HG03066 (cell line): ENCODE measurements around the gene EPHB1.

Source experiments
- ATAC-seq: cut with Tn5 transposase; IDR thresholded peaks from one replicate; pipeline ENCODE4 v1.9.1; 2021; ENCODE audit warnings: low read depth; ENCODE audit not compliant: unreplicated experiment

EPHB1 gene

GRCh38 chr3:134901461-134901860 is 106.4 kb downstream of the EPHB1 start:
- ATAC-seq: no peak

GRCh38 chr3:134903837-134904236 is 108.8 kb downstream of the EPHB1 start:
- ATAC-seq: peak; percentile 42

GRCh38 chr3:134904241-134904771 is 109.2 kb downstream of the EPHB1 start:
- peak; percentile 94 for ATAC-seq

- no peak for ATAC-seq
These were observed 110.0 kb downstream of the EPHB1 start for GRCh38 chr3:134904776-134905646.

DNA sequence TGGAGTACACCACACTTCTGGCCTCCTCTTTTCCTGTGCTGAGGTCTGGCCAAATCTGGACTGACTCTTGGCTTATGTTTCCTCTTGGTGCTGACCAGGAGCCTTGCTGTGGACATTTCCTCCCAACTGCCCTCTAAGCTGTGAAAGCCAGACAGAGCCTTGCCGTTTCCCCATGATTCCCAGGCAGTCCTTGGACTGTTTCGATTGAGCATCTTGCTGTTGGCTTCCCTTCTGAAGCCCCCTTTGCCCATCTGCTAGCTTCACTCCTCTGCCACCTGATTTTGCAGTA is 110.5 kb downstream of the EPHB1 start:
- ATAC-seq: no peak

DNA sequence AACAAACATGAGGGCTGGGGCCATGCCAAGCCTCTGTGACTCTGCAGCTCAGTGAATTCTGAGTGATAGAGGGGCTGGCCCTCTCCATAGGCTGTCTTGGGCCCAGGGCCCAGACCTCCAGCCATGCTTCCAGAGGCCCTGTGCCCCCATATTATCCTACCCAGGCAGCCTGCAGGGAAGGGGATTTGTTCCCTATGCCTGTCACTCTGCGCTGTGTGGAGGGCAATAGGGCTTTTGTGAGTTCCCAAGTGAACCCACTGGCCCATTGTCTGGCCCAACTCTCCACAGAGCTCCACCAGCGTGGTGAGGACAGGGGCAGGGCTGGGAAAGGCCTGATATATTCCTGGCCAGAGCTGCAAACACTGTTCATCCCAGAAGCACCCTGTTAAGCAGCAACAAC is 113.2 kb downstream of the EPHB1 start:
- no peak for ATAC-seq

- ATAC-seq: no peak
These were observed 115.0 kb downstream of the EPHB1 start for GRCh38 chr3:134910026-134910425.

DNA sequence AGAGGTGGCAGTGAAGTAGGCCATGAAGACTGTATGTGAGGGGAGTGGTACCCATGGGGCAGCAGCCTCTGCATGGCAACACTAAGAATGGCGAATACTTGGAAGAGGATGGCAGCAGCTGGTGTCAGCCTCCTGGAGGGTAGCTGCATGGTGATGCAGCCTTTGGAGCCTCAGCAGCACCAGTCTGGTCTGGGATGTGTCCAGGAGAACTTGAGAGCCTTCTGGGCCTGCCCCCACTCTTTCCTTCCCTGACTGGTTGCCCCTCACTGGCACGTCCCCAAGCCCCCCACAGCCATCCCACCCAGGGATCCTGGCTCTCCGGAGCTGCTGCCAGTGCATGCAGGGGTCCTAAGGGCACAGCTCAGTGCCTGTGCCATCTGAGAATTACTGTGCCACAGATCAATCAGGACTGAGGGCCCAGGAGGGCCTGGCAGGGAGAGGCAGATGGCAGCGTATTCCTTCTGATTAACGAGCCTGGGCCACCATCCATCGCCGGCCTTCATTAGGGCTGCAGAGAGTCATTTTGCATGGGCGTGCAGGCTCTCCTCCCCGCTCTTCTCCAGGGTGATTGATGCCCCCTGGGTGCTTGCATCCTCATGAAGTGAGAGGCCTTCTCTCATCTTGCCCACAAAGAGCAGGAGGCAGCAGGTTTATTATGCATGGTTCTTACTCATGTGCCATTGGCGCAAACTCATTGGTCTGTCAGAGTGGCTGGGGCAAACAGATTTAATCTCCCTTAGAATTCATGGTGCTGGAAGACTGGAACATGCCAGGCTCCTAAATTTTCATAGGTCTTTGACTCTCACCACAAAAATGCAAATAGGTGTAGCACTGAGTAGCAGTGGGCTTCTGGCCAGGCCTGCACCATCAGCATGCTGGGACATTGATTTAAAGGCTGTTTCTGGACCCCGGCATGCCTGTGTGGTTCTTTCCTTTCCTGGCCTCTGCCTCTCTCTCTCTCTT is 116.8 kb downstream of the EPHB1 start:
- ATAC-seq: no peak

DNA sequence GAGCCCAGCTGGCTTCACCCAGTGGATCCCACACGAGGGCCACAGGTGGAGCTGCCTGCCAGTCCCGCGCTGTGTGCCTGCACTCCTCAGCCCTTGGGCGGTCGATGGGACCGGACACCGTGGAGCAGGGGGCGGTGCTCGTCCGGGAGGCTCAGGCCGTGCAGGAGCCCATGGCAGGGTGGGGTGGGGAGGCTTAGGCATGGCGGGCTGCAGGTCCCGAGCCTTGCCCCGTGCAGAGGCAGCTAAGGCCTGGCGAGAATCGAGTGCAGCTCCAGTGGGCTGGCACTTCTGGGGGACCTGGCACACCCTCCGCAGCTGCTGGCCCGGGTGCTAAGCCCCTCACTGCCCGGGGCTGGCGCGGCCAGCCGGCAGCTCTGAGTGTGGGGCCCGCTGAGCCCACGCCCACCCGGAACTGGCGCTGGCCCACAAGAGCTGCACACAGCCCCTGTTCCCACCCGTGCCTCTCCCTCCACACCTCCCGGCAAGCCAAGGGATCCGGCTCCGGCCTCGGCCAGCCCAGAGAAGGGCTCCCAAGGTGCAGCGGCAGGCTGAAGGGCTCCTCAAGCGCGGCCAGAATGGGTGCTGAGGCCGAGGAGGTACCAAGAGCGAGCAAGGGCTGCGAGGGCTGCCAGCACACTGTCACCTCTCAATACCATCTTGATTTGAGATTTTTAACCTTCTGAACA is 121.4 kb downstream of the EPHB1 start:
- no peak for ATAC-seq

GRCh38 chr3:134917631-134918030 is 122.6 kb downstream of the EPHB1 start:
- ATAC-seq: no peak

- ATAC-seq: peak; percentile 97
These were observed 123.4 kb downstream of the EPHB1 start for GRCh38 chr3:134918441-134918840.

- ATAC-seq: no peak
These were observed 127.0 kb downstream of the EPHB1 start for GRCh38 chr3:134922101-134922500.

- no peak for ATAC-seq
These were observed 127.8 kb downstream of the EPHB1 start for GRCh38 chr3:134922866-134923265.

DNA sequence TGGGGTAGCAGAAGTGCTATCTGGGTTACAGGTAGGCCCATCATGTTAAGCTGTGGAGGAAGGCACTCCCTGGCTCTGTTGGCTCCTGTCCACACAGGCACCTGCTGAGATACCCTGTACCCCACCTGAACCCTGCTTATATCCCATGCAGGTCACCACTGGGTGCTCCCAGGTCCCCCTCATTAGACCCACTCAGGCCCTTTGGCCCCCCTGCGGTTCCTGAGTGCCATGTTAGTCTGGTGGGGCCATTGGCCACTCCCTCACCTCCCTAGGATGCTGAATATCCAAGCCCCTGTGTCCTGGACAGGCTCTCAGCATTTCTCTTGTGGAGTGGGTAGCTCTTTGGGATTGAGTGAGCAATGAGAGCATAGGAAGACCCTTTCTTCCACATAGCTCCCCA is 128.2 kb downstream of the EPHB1 start:
- ATAC-seq: no peak

- ATAC-seq: no peak
These were observed 132.5 kb downstream of the EPHB1 start for GRCh38 chr3:134927599-134927998.

DNA sequence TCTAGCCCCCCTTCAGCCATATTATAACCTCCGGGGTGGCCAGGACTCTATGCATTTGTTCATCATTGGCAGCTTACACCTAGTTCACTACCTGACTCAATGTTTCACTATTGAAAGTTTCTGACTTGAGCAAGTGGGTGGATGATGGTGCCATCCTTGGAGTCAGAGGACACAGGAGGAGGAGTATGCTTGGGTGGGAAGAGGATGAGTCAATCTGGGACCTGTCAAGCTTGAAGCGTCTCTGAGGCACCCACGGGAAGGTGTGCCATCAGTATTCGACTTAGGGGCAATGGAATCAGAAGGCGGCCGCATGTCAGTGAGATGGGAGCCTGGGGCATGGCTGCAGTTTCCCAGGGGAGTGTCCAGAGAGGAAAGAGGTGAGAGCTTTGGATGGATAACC is 133.3 kb downstream of the EPHB1 start:
- ATAC-seq: no peak

DNA sequence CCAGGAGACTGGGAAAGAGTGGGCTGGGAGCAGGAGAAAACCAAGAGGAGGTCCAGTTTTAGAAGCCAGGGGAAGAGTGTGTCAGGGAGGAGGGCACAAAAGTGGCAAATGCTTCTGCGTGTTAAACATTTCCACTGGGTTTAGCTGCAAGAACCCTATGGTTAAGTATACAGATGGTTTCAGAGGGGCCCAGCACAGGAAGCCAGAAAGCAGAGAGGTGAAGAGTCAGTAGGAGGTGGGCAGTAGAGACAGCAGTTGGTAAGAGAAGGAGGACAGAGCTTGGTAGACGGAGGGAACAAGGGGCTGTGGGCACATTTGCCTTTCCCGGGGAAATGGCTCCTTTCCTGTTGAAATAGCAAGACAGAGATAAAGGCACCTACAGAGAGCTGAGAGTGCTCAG is 133.8 kb downstream of the EPHB1 start:
- no peak for ATAC-seq

DNA sequence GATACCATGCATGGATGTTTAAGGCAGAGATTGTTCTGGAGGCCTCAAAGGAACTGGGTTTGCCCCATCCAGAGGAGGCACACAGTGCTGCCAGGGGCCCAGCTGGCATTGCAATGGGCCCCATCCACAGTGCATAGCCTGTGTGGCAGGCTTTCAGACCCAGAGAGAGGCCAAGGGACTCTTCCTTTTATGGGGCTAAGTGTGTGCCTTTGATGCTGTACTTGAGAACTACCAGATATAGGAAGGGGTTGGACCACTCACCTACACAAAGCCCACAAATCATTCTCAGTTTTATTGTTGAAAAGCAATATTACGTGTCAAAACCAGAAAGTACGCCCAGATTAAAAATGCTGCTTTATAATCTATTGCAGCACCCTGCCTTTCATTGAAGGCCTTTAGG is 134.9 kb downstream of the EPHB1 start:
- no peak for ATAC-seq

GRCh38 chr3:134931045-134931785 is 136.2 kb downstream of the EPHB1 start:
- ATAC-seq: no peak

- ATAC-seq: no peak
These were observed 137.0 kb downstream of the EPHB1 start for GRCh38 chr3:134932035-134932434.
